SK-N-SH treated with all-trans-retinoic acid at 6 μM for 48 hours (cell line): ENCODE data around the gene NR1H3.
"Not testable (repeated sequence)": the region's sequence is repeated elsewhere in the genome, so short reads cannot be mapped to it uniquely, and the experiment has no call there.

Source experiments
- ATAC-seq: fragments of 200-7000 bp; cut with Tn5 transposase; 3 replicates; pipeline ENCODE4 v1.9.1; 2020; ENCODE audit warnings: mild to moderate bottlenecking, moderate library complexity
- ARNTL ChIP-seq: fragments of 450-650 bp; formaldehyde crosslinking; IDR thresholded peaks from 2 replicates; pipeline ENCODE4 v1.5.0; 2020; ENCODE audit warnings: low read depth, mild to moderate bottlenecking, moderate library complexity, borderline replicate concordance
- BACH2 ChIP-seq: fragments of 250-450 bp; sonication (Bioruptor Pico); IDR thresholded peaks from 2 replicates; pipeline ENCODE4 v1.9.0; 2021; ENCODE audit warnings: mild to moderate bottlenecking, borderline replicate concordance
- CSDC2 ChIP-seq: fragments of 250-450 bp; sonication (Bioruptor Pico); IDR thresholded peaks from 2 replicates; pipeline ENCODE4 v1.5.0; 2020; ENCODE audit warnings: mild to moderate bottlenecking, moderate library complexity
- ESRRG ChIP-seq: fragments of 250-450 bp; sonication (Bioruptor Pico); IDR thresholded peaks from 2 replicates; pipeline ENCODE4 v1.6.1; 2021; ENCODE audit warnings: mild to moderate bottlenecking
- GLIS3 ChIP-seq: fragments of 250-450 bp; sonication (Bioruptor Pico); IDR thresholded peaks from 2 replicates; pipeline ENCODE4 v1.5.0; 2020; ENCODE audit warnings: mild to moderate bottlenecking, moderate library complexity
- ISL1 ChIP-seq: fragments of 250-450 bp; sonication (Bioruptor Pico); IDR thresholded peaks from 2 replicates; pipeline ENCODE4 v2.1.2; 2022; ENCODE audit warnings: mild to moderate bottlenecking, moderate library complexity
- OSR1 ChIP-seq: fragments of 250-450 bp; sonication (Bioruptor Pico); IDR thresholded peaks from 2 replicates; pipeline ENCODE4 v1.8.0; 2022; ENCODE audit warnings: moderate library complexity, mild to moderate bottlenecking, inconsistent platforms
- PPARA ChIP-seq: fragments of 250-450 bp; sonication (Bioruptor Pico); IDR thresholded peaks from 2 replicates; pipeline ENCODE4 v1.5.0; 2020; ENCODE audit warnings: mild to moderate bottlenecking, borderline replicate concordance
- RARB ChIP-seq: fragments of 250-450 bp; sonication (Bioruptor Pico); IDR thresholded peaks from 2 replicates; pipeline ENCODE4 v1.8.0; 2021; ENCODE audit warnings: mild to moderate bottlenecking, moderate library complexity
- SNAI2 ChIP-seq: fragments of 250-450 bp; sonication (Bioruptor Pico); IDR thresholded peaks from 2 replicates; pipeline ENCODE4 v1.5.0; 2020; ENCODE audit warnings: mild to moderate bottlenecking, moderate library complexity
- TCF4 ChIP-seq: fragments of 250-450 bp; sonication (Bioruptor Pico); IDR thresholded peaks from 2 replicates; pipeline ENCODE4 v1.8.0; 2021; ENCODE audit warnings: mild to moderate bottlenecking, moderate library complexity, borderline replicate concordance
- TOX ChIP-seq: fragments of 250-450 bp; sonication (Bioruptor Pico); IDR thresholded peaks from 2 replicates; pipeline ENCODE4 v1.8.0; 2021; ENCODE audit warnings: mild to moderate bottlenecking, moderate library complexity, borderline replicate concordance
- ZC3H10 ChIP-seq: fragments of 250-450 bp; sonication (Bioruptor Pico); IDR thresholded peaks from 2 replicates; pipeline ENCODE4 v1.5.1; 2021; ENCODE audit warnings: mild to moderate bottlenecking, moderate library complexity
- ZFP3 ChIP-seq: fragments of 250-450 bp; sonication (Bioruptor Pico); IDR thresholded peaks from 2 replicates; pipeline ENCODE4 v1.5.0; 2020; ENCODE audit warnings: mild to moderate bottlenecking, moderate library complexity
- ZFP30 ChIP-seq: fragments of 450-650 bp; formaldehyde crosslinking; IDR thresholded peaks from 2 replicates; pipeline ENCODE4 v1.5.0; 2022; ENCODE audit warnings: mild to moderate bottlenecking, moderate library complexity
- ZNF70 ChIP-seq: fragments of 450-650 bp; formaldehyde crosslinking; IDR thresholded peaks from 2 replicates; pipeline ENCODE4 v1.5.0; 2020; ENCODE audit warnings: mild to moderate bottlenecking, moderate library complexity
- ZNF8 ChIP-seq: fragments of 450-650 bp; formaldehyde crosslinking; IDR thresholded peaks from 2 replicates; pipeline ENCODE4 v1.5.0; 2020; ENCODE audit warnings: mild to moderate bottlenecking, moderate library complexity
- TF ChIP-seq, protein P1 (sequence below): fragments of 250-450 bp; sonication (Bioruptor Pico); IDR thresholded peaks from 2 replicates; pipeline ENCODE4 v1.8.0; 2020; ENCODE audit warnings: mild to moderate bottlenecking, moderate library complexity, borderline replicate concordance
- TF ChIP-seq, protein P2 (sequence below): fragments of 250-450 bp; sonication (Bioruptor Pico); IDR thresholded peaks from 2 replicates; pipeline ENCODE4 v1.5.0; 2020; ENCODE audit warnings: mild to moderate bottlenecking, moderate library complexity
- TF ChIP-seq, protein P3 (sequence below): fragments of 250-450 bp; sonication (Bioruptor Pico); IDR thresholded peaks from 2 replicates; pipeline ENCODE4 v1.5.1; 2021; ENCODE audit warnings: mild to moderate bottlenecking, moderate library complexity
- TF ChIP-seq, protein P4 (sequence below): fragments of 250-450 bp; sonication (Bioruptor Pico); IDR thresholded peaks from 2 replicates; pipeline ENCODE4 v1.8.0; 2021; ENCODE audit warnings: low read depth, mild to moderate bottlenecking, moderate library complexity, borderline replicate concordance

The NR1H3 gene

DNA sequence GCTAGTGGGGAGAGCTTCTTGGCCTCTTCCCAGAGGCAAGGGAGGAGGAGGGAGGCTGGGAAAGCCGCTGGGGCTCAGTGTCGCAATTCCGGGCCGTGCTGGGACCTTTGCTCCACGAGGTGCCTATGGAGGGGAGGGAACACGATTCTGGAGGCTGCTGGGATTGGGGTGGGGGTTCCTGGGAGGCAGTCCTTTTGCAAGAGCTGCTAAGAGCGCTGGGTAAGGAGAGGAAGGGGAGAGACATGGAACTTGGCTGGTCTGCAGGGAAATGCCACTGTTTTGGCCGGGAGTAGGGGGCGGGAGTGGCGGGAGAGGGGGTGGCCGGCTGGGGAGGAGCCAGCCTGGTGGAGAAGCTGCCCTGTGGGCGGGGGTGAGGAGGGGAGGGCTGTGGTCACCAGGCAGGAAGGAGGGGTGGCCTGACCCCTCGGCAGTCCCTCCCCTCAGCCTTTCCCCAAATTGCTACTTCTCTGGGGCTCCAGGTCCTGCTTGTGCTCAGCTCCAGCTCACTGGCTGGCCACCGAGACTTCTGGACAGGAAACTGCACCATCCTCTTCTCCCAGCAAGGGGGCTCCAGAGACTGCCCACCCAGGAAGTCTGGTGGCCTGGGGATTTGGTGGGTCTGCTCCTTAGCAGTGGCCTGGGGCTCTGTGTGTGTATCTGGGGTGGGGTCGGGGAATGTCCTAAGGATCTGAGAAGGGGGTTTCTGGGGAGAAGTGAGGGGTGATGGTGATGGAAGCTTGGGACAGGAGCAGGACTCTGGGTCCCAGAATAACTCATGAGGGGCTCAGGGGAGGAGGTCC, at the start of gene NR1H3:
NR1H3 (plus strand) TSS at position 480 of the 800 bp plus-strand sequence. CDS start 1,221 bp downstream, outside the sequence.
- peak; percentile 76 for ATAC-seq
- TF ChIP-seq RARB (no peak), ZNF70 (CRISPR knock-in tag) (no peak), ESRRG (CRISPR knock-in tag) (no peak), CSDC2 (CRISPR knock-in tag) (no peak)
- TF ChIP-seq, protein P1, sequence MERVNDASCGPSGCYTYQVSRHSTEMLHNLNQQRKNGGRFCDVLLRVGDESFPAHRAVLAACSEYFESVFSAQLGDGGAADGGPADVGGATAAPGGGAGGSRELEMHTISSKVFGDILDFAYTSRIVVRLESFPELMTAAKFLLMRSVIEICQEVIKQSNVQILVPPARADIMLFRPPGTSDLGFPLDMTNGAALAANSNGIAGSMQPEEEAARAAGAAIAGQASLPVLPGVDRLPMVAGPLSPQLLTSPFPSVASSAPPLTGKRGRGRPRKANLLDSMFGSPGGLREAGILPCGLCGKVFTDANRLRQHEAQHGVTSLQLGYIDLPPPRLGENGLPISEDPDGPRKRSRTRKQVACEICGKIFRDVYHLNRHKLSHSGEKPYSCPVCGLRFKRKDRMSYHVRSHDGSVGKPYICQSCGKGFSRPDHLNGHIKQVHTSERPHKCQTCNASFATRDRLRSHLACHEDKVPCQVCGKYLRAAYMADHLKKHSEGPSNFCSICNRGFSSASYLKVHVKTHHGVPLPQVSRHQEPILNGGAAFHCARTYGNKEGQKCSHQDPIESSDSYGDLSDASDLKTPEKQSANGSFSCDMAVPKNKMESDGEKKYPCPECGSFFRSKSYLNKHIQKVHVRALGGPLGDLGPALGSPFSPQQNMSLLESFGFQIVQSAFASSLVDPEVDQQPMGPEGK (CRISPR knock-in tag), result no peak

DNA sequence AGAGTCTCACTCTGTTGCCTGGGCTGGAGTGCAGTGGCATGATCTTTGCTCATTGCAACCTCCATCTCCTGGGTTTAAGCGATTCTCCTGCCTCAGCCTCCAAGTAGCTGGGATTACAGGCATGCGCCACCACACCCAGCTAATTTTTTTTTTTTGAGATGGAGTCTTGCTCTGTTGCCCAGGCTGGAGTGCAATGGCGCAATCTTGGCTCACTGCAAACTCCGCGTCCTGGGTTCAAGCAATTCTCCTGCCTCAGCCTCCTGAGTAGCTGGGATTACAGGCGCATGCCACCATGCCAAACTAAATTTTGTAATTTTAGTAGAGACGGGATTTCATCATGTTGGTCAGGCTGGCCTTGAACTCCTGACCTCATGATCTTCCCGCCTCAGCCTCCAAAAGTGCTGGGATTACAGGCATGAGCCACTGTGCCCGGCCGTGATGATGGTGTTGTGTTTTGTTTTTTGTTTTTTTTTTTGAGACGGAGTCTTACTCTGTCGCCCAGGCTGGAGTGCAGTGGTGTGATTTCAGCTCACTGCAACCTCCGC, 49.7 kb upstream of the NR1H3 start:
- ATAC-seq, result not testable (repeated sequence)

DNA sequence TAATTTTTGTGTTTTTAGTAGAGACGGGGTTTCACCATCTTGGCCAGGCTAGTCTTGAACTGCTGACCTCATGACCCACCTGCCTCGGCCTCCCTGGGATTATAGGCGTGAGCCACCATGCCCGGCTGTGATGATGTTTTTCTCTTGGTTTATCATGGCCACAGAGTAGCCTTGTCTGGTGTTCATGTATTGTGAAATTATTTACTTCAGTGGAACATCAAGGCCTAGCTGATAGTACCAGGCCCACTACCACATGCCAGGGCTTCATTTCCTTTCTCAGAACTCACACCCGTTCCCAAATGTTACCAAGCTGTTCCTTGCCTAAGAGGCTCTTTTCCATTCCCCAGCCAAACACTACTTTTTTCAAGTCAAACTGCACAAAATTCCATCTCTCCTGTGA, 49.2 kb upstream of the NR1H3 start:
- no peak for ATAC-seq
- TF ChIP-seq RARB (no peak), SNAI2 (CRISPR knock-in tag) (no peak), ISL1 (CRISPR knock-in tag) (no peak), ZNF8 (CRISPR knock-in tag) (no peak), ARNTL (no peak), PPARA (CRISPR knock-in tag) (no peak), OSR1 (CRISPR knock-in tag) (no peak), TOX (CRISPR knock-in tag) (no peak), ZFP30 (CRISPR knock-in tag) (no peak), GLIS3 (CRISPR knock-in tag) (no peak), ZFP3 (no peak), CSDC2 (CRISPR knock-in tag) (no peak), BACH2 (CRISPR knock-in tag) (no peak), TCF4 (CRISPR knock-in tag) (no peak), ZC3H10 (CRISPR knock-in tag) (no peak)
- TF ChIP-seq, protein P1 (CRISPR knock-in tag), result no peak
- TF ChIP-seq, protein P2, sequence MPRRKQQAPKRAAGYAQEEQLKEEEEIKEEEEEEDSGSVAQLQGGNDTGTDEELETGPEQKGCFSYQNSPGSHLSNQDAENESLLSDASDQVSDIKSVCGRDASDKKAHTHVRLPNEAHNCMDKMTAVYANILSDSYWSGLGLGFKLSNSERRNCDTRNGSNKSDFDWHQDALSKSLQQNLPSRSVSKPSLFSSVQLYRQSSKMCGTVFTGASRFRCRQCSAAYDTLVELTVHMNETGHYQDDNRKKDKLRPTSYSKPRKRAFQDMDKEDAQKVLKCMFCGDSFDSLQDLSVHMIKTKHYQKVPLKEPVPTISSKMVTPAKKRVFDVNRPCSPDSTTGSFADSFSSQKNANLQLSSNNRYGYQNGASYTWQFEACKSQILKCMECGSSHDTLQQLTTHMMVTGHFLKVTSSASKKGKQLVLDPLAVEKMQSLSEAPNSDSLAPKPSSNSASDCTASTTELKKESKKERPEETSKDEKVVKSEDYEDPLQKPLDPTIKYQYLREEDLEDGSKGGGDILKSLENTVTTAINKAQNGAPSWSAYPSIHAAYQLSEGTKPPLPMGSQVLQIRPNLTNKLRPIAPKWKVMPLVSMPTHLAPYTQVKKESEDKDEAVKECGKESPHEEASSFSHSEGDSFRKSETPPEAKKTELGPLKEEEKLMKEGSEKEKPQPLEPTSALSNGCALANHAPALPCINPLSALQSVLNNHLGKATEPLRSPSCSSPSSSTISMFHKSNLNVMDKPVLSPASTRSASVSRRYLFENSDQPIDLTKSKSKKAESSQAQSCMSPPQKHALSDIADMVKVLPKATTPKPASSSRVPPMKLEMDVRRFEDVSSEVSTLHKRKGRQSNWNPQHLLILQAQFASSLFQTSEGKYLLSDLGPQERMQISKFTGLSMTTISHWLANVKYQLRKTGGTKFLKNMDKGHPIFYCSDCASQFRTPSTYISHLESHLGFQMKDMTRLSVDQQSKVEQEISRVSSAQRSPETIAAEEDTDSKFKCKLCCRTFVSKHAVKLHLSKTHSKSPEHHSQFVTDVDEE (CRISPR knock-in tag), result no peak
- TF ChIP-seq, protein P3, sequence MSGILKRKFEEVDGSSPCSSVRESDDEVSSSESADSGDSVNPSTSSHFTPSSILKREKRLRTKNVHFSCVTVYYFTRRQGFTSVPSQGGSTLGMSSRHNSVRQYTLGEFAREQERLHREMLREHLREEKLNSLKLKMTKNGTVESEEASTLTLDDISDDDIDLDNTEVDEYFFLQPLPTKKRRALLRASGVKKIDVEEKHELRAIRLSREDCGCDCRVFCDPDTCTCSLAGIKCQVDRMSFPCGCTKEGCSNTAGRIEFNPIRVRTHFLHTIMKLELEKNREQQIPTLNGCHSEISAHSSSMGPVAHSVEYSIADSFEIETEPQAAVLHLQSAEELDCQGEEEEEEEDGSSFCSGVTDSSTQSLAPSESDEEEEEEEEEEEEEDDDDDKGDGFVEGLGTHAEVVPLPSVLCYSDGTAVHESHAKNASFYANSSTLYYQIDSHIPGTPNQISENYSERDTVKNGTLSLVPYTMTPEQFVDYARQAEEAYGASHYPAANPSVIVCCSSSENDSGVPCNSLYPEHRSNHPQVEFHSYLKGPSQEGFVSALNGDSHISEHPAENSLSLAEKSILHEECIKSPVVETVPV (CRISPR knock-in tag), result no peak
- TF ChIP-seq, protein P4, sequence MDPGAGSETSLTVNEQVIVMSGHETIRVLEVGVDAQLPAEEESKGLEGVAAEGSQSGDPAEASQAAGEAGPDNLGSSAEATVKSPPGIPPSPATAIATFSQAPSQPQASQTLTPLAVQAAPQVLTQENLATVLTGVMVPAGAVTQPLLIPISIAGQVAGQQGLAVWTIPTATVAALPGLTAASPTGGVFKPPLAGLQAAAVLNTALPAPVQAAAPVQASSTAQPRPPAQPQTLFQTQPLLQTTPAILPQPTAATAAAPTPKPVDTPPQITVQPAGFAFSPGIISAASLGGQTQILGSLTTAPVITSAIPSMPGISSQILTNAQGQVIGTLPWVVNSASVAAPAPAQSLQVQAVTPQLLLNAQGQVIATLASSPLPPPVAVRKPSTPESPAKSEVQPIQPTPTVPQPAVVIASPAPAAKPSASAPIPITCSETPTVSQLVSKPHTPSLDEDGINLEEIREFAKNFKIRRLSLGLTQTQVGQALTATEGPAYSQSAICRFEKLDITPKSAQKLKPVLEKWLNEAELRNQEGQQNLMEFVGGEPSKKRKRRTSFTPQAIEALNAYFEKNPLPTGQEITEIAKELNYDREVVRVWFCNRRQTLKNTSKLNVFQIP, result no peak
